ENCODE measurements around the gene PELO.
A peak's percentile ranks its signal among the peaks of the same experiment; 100 is the strongest.

Gene PELO

DNA sequence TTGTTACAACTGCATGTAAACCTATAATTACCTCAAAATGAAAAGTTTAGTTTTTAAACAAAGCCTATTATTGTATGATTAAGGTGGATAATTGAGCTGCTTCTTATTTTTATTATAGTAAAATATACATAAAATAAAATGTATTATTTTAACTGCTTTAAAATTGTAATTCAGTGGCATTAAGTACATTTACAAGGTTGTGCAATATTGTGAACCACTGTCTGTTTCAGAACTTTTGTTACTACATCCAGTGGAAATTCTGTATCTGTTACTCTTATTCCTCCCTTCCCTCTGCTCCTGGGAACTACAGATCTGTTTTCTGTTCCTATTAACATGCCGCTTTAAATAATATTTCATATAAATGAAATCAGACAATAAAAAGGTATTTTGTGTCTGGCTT is 37.1 kb downstream of the PELO start:
- peaks cover 0 to 8% (median under 1%) of the 10 kb centered on the region in 4 experiments for H3K4me1 ChIP-seq (ENCODE audit: control extremely low read depth in 1 of 4, control insufficient read depth in 4 of 4, insufficient read depth in 4 of 4, low read length in 3 of 4)
- DNase-seq: no peak
- no peak overlapping the region for H3K27ac ChIP-seq (ENCODE audit: insufficient read depth in 1 of 2, low read depth in 1 of 2, low read length in 2 of 2, poor library complexity in 1 of 2, severe bottlenecking in 2 of 2)
- ChIA-PET CTCF (no interaction called here), POLR2A (no interaction called here)
- H3K36me3 ChIP-seq (ENCODE audit: control insufficient read depth in 4 of 4, insufficient read depth in 4 of 4, low read length in 3 of 4): no peaks in the 10 kb centered on the region
- no peaks in the 10 kb centered on the region for H3K27me3 ChIP-seq (replicated peaks in 2 of 5; ENCODE audit: control insufficient read depth in 4 of 5, insufficient read depth in 5 of 5, low read length in 4 of 5)
- WGBS (ENCODE audit: insufficient coverage): no CpG with 5 or more reads among the region's 1 CpG
- H3K4me3 ChIP-seq (ENCODE audit: control insufficient read depth in 1 of 7, extremely low read depth in 1 of 7, insufficient read depth in 4 of 7, low read depth in 2 of 7, low read length in 6 of 7): no peak overlapping the region
- peaks cover 0 to 2% (median 0%) of the 10 kb centered on the region in 5 experiments for H3K9me3 ChIP-seq (ENCODE audit: control extremely low read depth in 1 of 5, control insufficient read depth in 4 of 5, insufficient read depth in 2 of 5, low read depth in 1 of 5, low read length in 4 of 5)

DNA sequence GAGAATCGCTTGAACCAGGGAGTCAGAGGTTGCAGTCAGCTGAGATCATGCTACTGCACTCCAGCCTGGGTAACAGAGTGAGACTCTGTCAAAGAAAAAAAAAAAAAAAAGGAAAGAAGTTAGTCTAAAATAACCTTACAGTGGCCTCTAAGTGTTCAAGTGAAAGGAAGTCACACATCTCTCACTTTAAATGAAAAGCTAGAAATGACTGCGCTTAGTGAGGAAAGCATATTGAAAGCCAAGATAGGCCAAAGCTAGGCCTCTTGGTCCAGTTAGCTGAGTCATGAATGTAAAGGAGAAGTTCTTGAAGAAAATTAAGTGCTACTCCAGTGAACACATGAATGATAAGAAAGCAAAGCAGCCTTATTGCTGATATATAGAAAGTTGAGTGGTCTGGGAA is 38.1 kb downstream of the PELO start:
- DNase-seq: peak; percentile 15 to 79 (median 68)
- peaks cover 0 to 8% (median under 1%) of the 10 kb centered on the region in 4 experiments for H3K4me1 ChIP-seq (ENCODE audit: control extremely low read depth in 1 of 4, control insufficient read depth in 4 of 4, insufficient read depth in 4 of 4, low read length in 3 of 4)
- CTCF ChIA-PET: interaction anchor here (0.9 to 1.5 kb wide), 2 partner anchors 26 to 135 kb away, joined by 3 read pairs; no protein-coding TSS in a partner anchor
- 30% methylated on average over 2 of the region's 2 CpGs for WGBS (ENCODE audit: insufficient coverage)
- no peak overlapping the region for H3K27ac ChIP-seq (ENCODE audit: insufficient read depth in 1 of 2, low read depth in 1 of 2, low read length in 2 of 2, poor library complexity in 1 of 2, severe bottlenecking in 2 of 2)
- POLR2A ChIA-PET: interaction anchor here (0.6 kb wide), 1 partner anchor 38 kb away, joined by 3 read pairs; the partner anchor contains the start of genes ITGA1 and PELO
- no peaks in the 10 kb centered on the region for H3K27me3 ChIP-seq (replicated peaks in 2 of 5; ENCODE audit: control insufficient read depth in 4 of 5, insufficient read depth in 5 of 5, low read length in 4 of 5)
- peaks cover 0 to 2% (median 0%) of the 10 kb centered on the region in 5 experiments for H3K9me3 ChIP-seq (ENCODE audit: control extremely low read depth in 1 of 5, control insufficient read depth in 4 of 5, insufficient read depth in 2 of 5, low read depth in 1 of 5, low read length in 4 of 5)
- no peak overlapping the region for H3K4me3 ChIP-seq (ENCODE audit: control insufficient read depth in 1 of 7, extremely low read depth in 1 of 7, insufficient read depth in 4 of 7, low read depth in 2 of 7, low read length in 6 of 7)
- no peaks in the 10 kb centered on the region for H3K36me3 ChIP-seq (ENCODE audit: control insufficient read depth in 4 of 4, insufficient read depth in 4 of 4, low read length in 3 of 4)

DNA sequence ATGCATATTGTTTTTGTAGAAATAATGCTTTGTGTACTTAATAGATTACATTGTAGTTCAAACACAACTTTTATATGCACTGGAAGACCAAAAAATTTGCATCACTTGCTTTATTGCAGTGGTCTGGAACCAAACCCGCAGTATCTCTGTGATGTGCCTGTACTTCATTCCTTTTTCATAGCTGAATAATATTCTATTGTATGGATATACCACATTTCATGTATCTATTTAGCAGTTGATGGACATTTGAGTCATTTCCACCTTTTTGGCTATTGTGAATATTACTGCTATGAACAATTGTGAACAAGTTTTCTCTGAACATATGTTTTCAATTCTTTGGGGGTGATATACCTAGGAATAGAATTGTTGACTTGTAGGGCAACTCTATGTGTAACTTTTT is 40.1 kb downstream of the PELO start:
- Histone ChIP-seq H3K9me3 (ENCODE audit: control extremely low read depth in 1 of 5, control insufficient read depth in 4 of 5, insufficient read depth in 2 of 5, low read depth in 1 of 5, low read length in 4 of 5) (peaks cover 0 to 2% (median 0%) of the 10 kb centered on the region in 5 experiments), H3K4me3 (ENCODE audit: control insufficient read depth in 1 of 7, extremely low read depth in 1 of 7, insufficient read depth in 4 of 7, low read depth in 2 of 7, low read length in 6 of 7) (no peak overlapping the region), H3K27me3 (replicated peaks in 2 of 5; ENCODE audit: control insufficient read depth in 4 of 5, insufficient read depth in 5 of 5, low read length in 4 of 5) (no peaks in the 10 kb centered on the region), H3K36me3 (ENCODE audit: control insufficient read depth in 4 of 4, insufficient read depth in 4 of 4, low read length in 3 of 4) (no peaks in the 10 kb centered on the region), H3K4me1 (ENCODE audit: control extremely low read depth in 1 of 4, control insufficient read depth in 4 of 4, insufficient read depth in 4 of 4, low read length in 3 of 4) (peaks cover 0 to 8% (median under 1%) of the 10 kb centered on the region in 4 experiments), H3K27ac (ENCODE audit: insufficient read depth in 1 of 2, low read depth in 1 of 2, low read length in 2 of 2, poor library complexity in 1 of 2, severe bottlenecking in 2 of 2) (no peak overlapping the region)
- CTCF ChIA-PET: no interaction called here
- WGBS (ENCODE audit: insufficient coverage): no CpG with 5 or more reads among the region's 1 CpG
- no peak for DNase-seq
- POLR2A ChIA-PET: no interaction called here

DNA sequence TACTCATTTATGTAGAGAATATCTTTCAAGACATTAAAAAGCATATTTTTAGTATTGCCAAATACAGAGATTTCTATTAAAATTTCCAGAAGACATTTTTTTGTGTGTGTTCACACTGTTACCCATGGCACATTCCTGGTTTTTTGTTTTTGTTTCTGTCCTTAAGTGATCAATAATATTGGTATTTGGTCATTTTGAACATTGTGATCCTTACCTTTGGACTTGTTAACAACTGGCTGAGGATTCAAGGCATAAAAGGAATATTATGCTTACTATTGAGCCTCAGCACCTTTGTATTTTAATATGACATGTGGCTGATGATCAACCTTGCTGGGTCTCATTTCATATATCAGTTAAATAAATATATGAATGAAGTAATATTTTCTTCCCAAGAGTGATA is 41.9 kb downstream of the PELO start:
- H3K27me3 ChIP-seq (replicated peaks in 2 of 5; ENCODE audit: control insufficient read depth in 4 of 5, insufficient read depth in 5 of 5, low read length in 4 of 5): no peaks in the 10 kb centered on the region
- peaks cover 0 to 2% (median 0%) of the 10 kb centered on the region in 5 experiments for H3K9me3 ChIP-seq (ENCODE audit: control extremely low read depth in 1 of 5, control insufficient read depth in 4 of 5, insufficient read depth in 2 of 5, low read depth in 1 of 5, low read length in 4 of 5)
- CTCF ChIA-PET: no interaction called here
- H3K27ac ChIP-seq (ENCODE audit: insufficient read depth in 1 of 2, low read depth in 1 of 2, low read length in 2 of 2, poor library complexity in 1 of 2, severe bottlenecking in 2 of 2): no peak overlapping the region
- H3K36me3 ChIP-seq (ENCODE audit: control insufficient read depth in 4 of 4, insufficient read depth in 4 of 4, low read length in 3 of 4): no peaks in the 10 kb centered on the region
- POLR2A ChIA-PET: no interaction called here
- peaks cover 0 to 8% (median under 1%) of the 10 kb centered on the region in 4 experiments for H3K4me1 ChIP-seq (ENCODE audit: control extremely low read depth in 1 of 4, control insufficient read depth in 4 of 4, insufficient read depth in 4 of 4, low read length in 3 of 4)
- DNase-seq: no peak
- H3K4me3 ChIP-seq (ENCODE audit: control insufficient read depth in 1 of 7, extremely low read depth in 1 of 7, insufficient read depth in 4 of 7, low read depth in 2 of 7, low read length in 6 of 7): no peak overlapping the region

DNA sequence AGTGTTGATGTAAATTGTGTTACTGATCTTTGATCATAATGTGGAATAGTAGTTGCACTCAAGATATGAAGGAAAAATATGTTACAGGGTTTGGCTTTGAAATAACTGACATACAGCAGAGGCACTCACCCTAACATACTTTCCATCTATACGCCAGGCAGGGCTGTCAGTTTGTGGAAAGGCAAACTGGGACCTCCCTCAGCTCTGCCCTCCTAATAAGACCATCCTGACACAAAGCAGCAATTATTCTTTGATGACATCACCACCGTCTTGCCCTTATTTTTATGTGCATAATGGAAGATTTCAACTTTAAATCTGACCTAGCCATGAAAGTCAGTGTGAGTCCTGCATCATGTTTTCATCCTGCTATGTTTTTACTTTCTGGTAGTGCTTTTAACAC is 42.9 kb downstream of the PELO start:
- no peaks in the 10 kb centered on the region for H3K36me3 ChIP-seq (ENCODE audit: control insufficient read depth in 4 of 4, insufficient read depth in 4 of 4, low read length in 3 of 4)
- CTCF ChIA-PET: no interaction called here
- WGBS (ENCODE audit: insufficient coverage): 100% methylated on average over 2 of the region's 2 CpGs
- POLR2A ChIA-PET: no interaction called here
- H3K27ac ChIP-seq (ENCODE audit: insufficient read depth in 1 of 2, low read depth in 1 of 2, low read length in 2 of 2, poor library complexity in 1 of 2, severe bottlenecking in 2 of 2): no peak overlapping the region
- peaks cover 0 to 2% (median 0%) of the 10 kb centered on the region in 5 experiments for H3K9me3 ChIP-seq (ENCODE audit: control extremely low read depth in 1 of 5, control insufficient read depth in 4 of 5, insufficient read depth in 2 of 5, low read depth in 1 of 5, low read length in 4 of 5)
- no peak for DNase-seq
- no peaks in the 10 kb centered on the region for H3K27me3 ChIP-seq (replicated peaks in 2 of 5; ENCODE audit: control insufficient read depth in 4 of 5, insufficient read depth in 5 of 5, low read length in 4 of 5)
- no peak overlapping the region for H3K4me3 ChIP-seq (ENCODE audit: control insufficient read depth in 1 of 7, extremely low read depth in 1 of 7, insufficient read depth in 4 of 7, low read depth in 2 of 7, low read length in 6 of 7)
- peaks cover 0 to 2% (median under 1%) of the 10 kb centered on the region in 4 experiments for H3K4me1 ChIP-seq (ENCODE audit: control extremely low read depth in 1 of 4, control insufficient read depth in 4 of 4, insufficient read depth in 4 of 4, low read length in 3 of 4)

DNA sequence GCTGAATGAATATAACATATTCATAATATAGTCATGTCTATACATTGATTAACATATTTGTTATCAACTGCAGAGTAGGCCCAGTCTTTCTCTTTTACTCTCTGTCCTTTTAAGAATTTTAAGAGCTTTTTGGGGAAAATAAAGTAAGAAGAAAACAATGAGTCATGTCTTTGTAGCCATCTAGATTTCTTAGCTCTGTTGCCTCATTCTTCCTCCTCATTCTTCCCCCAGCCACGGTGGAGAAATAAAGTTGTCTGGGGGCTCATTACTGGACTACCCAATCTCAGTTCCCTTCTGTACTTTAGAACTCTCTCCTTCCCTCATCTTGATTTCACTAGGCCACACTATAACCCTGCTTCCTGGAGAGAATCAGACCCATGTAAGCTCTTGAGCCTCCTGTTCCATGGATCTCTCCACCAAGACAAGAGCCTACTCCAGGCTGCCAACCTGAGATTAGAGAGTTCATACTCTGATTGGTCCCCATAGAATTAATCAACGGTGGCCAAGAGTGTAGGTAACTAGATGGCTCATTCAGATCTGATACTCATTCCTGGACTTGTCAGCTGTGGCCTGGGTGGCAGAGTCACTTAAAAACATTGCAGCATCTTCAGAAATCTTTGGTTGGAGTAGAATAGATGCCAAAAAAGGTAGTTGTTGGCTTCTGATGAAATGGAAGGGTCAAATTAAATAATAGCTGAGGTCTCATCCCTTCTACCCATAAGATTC is 44.2 kb downstream of the PELO start:
- Histone ChIP-seq H3K27me3 (replicated peaks in 2 of 5; ENCODE audit: control insufficient read depth in 4 of 5, insufficient read depth in 5 of 5, low read length in 4 of 5) (no peaks in the 10 kb centered on the region), H3K9me3 (ENCODE audit: control extremely low read depth in 1 of 5, control insufficient read depth in 4 of 5, insufficient read depth in 2 of 5, low read depth in 1 of 5, low read length in 4 of 5) (peaks cover 0 to 2% (median 0%) of the 10 kb centered on the region in 5 experiments), H3K36me3 (ENCODE audit: control insufficient read depth in 4 of 4, insufficient read depth in 4 of 4, low read length in 3 of 4) (no peaks in the 10 kb centered on the region), H3K4me3 (ENCODE audit: control insufficient read depth in 1 of 7, extremely low read depth in 1 of 7, insufficient read depth in 4 of 7, low read depth in 2 of 7, low read length in 6 of 7) (no peak overlapping the region), H3K4me1 (ENCODE audit: control extremely low read depth in 1 of 4, control insufficient read depth in 4 of 4, insufficient read depth in 4 of 4, low read length in 3 of 4) (no peaks in the 10 kb centered on the region), H3K27ac (ENCODE audit: insufficient read depth in 1 of 2, low read depth in 1 of 2, low read length in 2 of 2, poor library complexity in 1 of 2, severe bottlenecking in 2 of 2) (no peak overlapping the region)
- ChIA-PET CTCF (no interaction called here), POLR2A (no interaction called here)
- no peak for DNase-seq
- no CpG with 5 or more reads among the region's 2 CpGs for WGBS (ENCODE audit: insufficient coverage)

DNA sequence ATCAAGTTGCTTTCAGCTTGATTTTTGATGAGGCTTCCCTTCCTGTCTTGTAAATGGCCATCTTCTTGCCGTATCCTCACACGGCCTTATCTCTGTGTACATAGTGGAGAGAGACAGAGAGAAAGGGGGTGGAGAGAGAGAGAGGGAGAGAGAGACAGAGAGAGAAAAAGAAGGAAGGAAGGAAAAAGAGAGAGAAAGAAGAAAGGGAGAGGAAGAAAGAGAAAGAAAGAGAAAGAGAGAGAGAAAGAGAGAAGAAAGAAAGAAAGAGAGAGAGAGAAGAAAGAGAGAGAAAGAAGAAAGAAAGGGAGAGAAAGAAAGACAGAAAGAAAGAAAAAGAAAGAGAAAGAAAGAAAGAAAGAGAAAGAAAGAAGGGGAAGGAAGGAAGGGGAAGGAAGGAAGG is 46.6 kb downstream of the PELO start:
- no peak for DNase-seq
- H3K9me3 ChIP-seq (ENCODE audit: control extremely low read depth in 1 of 5, control insufficient read depth in 4 of 5, insufficient read depth in 2 of 5, low read depth in 1 of 5, low read length in 4 of 5): no peaks in the 10 kb centered on the region
- WGBS (ENCODE audit: insufficient coverage): no CpG with 5 or more reads among the region's 2 CpGs
- no peak overlapping the region for H3K4me3 ChIP-seq (ENCODE audit: control insufficient read depth in 1 of 7, extremely low read depth in 1 of 7, insufficient read depth in 4 of 7, low read depth in 2 of 7, low read length in 6 of 7)
- ChIA-PET CTCF (no interaction called here), POLR2A (no interaction called here)
- no peaks in the 10 kb centered on the region for H3K4me1 ChIP-seq (ENCODE audit: control extremely low read depth in 1 of 4, control insufficient read depth in 4 of 4, insufficient read depth in 4 of 4, low read length in 3 of 4)
- no peak overlapping the region for H3K27ac ChIP-seq (ENCODE audit: insufficient read depth in 1 of 2, low read depth in 1 of 2, low read length in 2 of 2, poor library complexity in 1 of 2, severe bottlenecking in 2 of 2)
- H3K36me3 ChIP-seq (ENCODE audit: control insufficient read depth in 4 of 4, insufficient read depth in 4 of 4, low read length in 3 of 4): no peaks in the 10 kb centered on the region
- no peaks in the 10 kb centered on the region for H3K27me3 ChIP-seq (replicated peaks in 2 of 5; ENCODE audit: control insufficient read depth in 4 of 5, insufficient read depth in 5 of 5, low read length in 4 of 5)

Data from common myeloid progenitor, CD34-positive (primary cell).